NCI-H2029 treated with DMSO at 0.1 percent for 48 hours (cell line): Measurements from ENCODE around the gene CLK4.

Experiments
- DNase-seq: peaks from one replicate; lab custom pipeline; 2025; lab: John Stamatoyannopoulos, UW

Gene CLK4

DNA sequence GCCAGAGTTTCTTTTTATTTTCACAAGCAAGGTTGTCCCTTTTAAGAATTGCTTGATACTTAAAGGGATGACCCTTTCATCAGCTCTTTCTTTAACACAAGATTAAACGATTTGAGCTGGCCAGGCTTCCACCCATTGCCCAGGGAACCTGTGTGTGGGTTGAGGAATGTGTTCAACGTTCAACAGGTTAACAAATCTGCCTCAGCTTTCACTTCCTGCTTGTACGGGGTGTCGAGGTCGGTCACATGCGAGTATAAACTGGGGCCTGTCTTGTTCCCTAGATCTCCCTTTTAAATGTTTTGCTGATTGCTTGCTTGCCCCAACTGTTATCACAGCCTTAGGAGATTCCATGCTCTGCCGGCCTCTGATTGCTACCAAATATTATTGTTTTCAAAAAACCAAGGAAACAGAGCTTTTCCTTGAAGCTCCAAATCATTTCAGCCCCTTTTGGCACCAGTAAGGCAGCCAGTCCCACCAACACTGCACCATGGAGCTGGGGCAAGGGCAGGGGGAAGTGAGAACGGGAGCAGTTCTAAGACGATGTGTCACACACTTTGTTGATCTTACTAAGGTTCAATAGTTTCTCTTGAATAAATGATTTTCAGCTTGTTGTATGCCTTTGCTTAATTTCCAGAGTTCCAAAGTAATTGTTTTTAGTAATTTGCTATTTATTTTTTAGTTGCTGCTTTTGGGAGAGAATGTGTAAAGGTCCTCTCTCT lies 10.7 kb upstream of the CLK4 start:
- DNase-seq = no peak

DNA sequence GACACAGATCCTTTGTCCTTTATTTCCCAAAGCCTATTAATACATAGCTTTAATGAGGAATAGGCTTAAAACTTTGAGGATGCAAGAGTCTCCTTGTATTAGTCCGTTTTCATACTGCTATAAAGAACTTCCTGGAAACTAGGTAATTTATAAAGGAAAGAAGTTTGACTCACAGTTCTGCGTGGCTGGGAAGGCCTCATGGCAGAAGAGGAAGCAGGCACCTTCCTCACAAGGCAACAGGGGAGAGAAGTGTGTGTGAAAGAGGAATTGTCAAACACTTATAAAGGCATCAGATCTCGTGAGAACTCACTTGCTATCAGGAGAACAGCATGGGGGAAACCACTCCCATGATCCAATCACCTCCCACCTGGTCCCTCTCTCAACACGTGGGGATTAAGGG lies 5.4 kb upstream of the CLK4 start:
- no peak for DNase-seq

DNA sequence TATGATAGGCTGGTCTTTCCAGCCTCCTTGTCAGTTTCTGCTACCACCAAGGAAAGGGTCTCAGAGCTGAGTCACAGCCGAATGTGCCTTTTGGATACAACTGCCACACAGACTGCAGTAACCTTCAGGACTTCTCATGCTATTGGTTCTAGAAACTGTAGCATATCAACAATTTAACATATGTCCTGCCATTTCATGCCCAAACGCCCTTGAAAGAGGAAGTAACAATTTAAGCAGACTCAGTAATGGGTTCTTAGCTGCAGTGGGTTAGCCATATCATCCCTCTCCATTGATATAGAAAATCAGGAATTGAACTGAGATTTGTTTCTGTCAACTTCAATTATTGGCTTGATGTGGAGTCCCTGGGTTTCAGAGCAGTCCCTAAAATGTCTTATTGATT lies 4.1 kb upstream of the CLK4 start:
- DNase-seq = no peak

DNA sequence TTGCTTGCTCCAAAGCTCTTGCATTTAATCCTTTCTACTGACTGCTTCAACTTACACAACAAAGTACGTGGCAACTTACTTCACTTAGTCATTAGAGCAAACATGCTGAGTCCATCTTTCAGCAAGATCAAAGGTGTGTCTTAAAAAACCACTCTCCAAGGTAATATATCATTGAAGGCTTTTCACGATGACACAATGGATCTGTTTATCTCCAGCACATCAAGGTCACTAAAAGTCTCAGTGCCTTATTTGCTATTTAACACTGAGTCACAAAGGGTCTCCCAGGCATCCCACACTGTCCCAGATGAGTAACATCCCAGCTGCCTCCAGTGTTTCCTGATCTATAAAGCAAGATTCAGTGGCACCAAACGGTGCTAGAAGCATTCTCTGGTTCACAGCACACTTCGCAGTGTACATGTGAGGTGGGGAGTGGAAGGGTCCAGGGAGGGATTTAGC lies 3.7 kb upstream of the CLK4 start:
- DNase-seq = no peak

DNA sequence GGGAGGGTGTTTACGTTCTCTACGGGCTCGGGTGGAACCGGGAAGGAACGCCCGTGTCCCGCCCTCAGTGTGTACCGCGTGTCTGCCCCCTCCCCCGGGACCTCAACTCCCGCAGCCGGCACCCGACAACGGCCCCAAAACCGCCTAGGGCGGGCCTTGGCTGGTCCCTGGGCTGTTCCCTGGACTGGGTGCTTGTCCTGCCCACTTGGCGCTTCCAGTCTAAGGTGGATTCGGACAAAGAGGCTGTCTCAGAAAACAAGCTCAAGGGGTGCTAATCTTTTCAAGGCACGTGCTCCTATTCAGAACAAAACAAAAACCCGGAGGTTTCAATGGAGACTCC lies 379 bp upstream of the CLK4 start:
- no peak for DNase-seq

DNA sequence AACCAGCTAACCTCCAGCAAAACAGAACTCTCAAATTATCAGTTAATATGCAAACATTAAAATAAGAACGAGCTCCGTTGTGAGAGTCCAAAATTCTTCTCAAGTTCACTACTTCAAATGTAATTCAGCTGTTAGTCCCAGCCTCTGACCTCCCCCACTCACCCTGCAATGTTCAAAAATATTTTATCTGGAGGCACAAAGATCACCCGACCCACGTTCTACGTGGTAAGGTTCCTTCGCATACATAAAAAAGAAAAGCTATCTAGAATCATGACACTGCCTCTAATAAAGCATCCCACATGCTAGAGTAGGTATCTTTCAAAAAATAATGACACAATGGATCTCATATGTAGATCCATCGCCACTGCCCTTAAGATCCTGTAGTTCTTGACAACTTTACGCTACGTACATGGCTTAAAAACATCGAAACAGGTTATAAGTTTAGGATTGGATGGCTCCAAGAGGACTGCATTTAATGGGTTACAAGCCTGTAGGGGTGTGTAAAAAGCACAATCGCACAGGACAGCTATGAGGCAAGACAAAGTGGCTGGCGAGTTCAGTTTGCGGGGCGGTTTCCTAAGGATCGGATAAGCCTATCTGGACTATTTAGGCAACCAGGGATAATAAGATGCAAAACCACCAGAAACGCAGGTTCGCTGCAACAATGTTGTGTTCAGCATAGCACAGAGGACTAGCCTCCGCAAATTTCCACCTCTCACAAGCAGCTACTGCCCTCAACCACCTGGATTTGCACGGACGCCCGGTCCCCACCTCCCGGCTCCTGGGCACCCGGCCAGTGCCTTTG lies 969 bp downstream of the CLK4 start:
- no peak for DNase-seq

GRCh38 chr5:178624631-178625546 lies 2.0 kb downstream of the CLK4 start:
- no peak for DNase-seq

DNA sequence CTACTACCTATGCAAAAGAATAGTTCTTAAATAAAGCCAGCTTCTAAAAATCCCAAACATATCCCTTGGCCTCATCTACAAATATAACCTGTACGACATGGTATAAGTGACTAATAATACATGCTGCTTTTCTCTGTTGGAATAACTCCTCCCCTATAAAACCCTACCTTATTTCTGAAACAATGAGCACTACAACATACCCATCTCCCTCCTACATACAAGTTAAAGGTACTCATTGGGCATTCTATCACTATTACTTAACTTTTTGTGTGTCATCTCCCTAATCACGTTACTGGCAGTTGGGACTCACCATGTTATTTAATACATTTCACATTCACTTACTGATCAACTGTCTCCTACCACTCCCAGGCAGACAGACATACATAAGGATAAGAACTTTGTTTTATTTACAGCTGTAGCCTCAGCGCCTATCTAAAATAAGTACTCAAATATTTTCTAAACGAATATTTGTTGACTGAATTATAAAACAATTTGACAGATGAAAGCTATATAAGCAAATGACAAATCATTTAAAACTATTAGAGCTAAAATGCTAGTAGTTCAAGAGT lies 4.1 kb downstream of the CLK4 start:
- no peak for DNase-seq

GRCh38 chr5:178619390-178619789 lies 7.5 kb downstream of the CLK4 start:
- DNase-seq = no peak

GRCh38 chr5:178612299-178612698 lies 14.6 kb downstream of the CLK4 start:
- no peak for DNase-seq

GRCh38 chr5:178606269-178606668 lies 20.6 kb downstream of the CLK4 start:
- DNase-seq = no peak

- DNase-seq = no peak
Measured at GRCh38 chr5:178605788-178606187, 21.1 kb downstream of the CLK4 start.

DNA sequence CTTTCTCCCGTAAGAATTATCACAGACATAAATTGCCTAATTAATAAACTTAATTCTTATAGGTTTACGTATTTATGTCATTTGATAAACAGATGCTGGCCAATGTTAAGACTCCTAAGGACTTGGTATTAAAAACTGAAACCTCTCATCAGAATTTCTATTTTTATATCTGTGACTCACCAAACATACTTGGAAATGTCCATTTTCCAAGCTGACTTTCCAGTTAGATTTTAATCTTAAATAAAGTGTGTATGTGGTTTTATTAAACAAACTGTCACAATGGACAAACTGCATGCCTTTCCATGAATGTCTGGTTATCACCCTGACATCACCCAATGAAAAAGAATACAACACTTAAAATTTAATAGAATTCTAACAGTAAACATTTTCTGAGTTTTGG lies 24.1 kb downstream of the CLK4 start:
- no peak for DNase-seq

GRCh38 chr5:178595750-178596149 lies 31.1 kb downstream of the CLK4 start:
- no peak for DNase-seq

GRCh38 chr5:178595150-178595549 lies 31.7 kb downstream of the CLK4 start:
- no peak for DNase-seq

DNA sequence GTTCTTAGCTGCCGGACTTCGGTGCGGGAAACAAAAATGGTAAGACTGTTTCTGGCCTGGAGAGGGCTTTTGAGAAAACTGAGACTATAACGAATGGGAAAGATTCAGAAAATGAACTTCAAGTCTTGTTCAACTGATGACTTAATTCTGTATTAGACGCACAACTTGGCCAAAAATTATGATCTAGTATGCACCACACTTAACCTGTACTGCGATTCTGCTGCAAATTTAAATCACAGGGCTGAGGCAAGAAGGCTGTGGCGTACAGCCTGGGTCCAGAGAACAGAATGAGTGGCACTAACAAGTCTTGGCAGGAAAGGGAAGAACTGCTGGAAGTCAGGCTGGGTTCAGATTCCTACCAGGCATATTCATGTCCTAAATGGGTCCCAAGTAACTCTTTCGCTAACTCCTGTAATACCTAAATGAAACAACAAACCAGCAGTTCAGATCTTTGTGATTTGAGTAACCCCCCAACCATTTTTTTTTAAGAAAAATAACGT lies 35.9 kb downstream of the CLK4 start:
- no peak for DNase-seq

- no peak for DNase-seq
Measured at GRCh38 chr5:178590141-178590923, 36.5 kb downstream of the CLK4 start, which contains the start of gene COL23A1. TSS of gene COL23A1 (minus strand) at chr5:178590393.

DNA sequence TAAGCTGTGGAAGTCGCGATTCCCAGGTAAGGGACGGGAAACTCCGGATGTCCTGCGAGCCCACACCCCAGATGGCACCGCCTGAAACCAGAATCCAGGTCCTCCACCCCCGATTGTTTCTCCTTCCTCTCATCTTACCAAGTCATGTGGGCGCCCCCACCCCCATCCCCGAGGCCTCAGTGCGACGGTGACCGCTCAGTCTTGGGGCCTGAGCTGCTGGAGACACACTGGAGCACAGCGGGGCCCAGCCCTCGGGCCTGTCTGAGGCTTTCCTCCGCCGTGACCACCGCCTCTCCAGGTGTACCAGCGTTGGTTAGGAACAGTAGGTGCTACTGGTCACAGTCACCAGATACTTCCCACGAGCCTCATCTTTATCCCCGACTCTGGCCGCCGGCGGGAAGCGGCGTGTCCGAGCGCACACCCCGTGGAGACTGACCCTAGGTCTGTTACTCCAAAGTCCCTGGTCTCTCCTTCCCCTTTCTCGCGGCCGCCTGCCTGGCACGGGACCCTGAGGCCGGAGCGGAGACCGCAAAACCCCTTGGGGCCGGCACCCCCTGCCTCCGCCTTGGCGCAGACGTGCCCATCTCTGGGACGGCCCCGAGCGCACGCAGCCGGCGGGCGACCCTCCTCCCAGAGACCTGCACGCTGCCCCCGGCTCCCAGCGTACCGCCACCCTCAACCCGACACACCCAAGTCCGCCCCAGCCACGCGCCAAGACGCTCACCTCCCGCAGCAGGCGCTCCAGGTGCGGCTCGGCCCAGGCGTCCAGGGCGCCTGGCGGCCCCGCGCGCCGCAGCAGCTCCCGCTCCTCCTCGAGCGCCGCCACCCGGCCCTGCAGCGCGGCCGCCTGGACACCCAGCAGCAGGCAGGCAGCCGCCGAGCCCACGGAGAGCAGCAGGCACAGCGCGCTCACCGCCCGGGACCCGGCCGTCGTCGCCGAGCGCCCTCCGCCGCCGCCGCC lies 37.4 kb downstream of the CLK4 start:
- DNase-seq = no peak

GRCh38 chr5:178588769-178589168 lies 38.1 kb downstream of the CLK4 start:
- DNase-seq = no peak
